GM12874 (cell line): Measurements from ENCODE around the gene TP53I13.

Experiments used
- CTCF ChIP-seq: IDR thresholded peaks from 2 replicates; pipeline ENCODE4 v1.5.1; 2011; ENCODE audit warnings: low read depth, mild to moderate bottlenecking, control low read depth, low read length, moderate library complexity; ENCODE audit not compliant: insufficient read depth

Gene TP53I13

GRCh38 chr17:29570521-29570920, 2.0 kb downstream of the TP53I13 start:
- TF ChIP-seq CTCF = no peak

- TF ChIP-seq CTCF = no peak
Observed at GRCh38 chr17:29571486-29571882, 3.0 kb downstream of the TP53I13 start.

GRCh38 chr17:29571883-29572681, 3.6 kb downstream of the TP53I13 start:
- no peak for TF ChIP-seq CTCF

- TF ChIP-seq CTCF = peak; percentile 58
Observed at GRCh38 chr17:29572691-29573557, 4.4 kb downstream of the TP53I13 start.

GRCh38 chr17:29573558-29573869, 5.0 kb downstream of the TP53I13 start:
- no peak for TF ChIP-seq CTCF

- TF ChIP-seq CTCF = no peak
Observed at GRCh38 chr17:29573871-29574731, 5.6 kb downstream of the TP53I13 start.
